LNCAP (cell line): ENCODE measurements around the gene DMAC1.

ENCODE experiments used
- TF ChIP-seq, protein P1 (sequence below): fragments of 450-650 bp; IDR thresholded peaks from 2 replicates; pipeline ENCODE4 v1.5.1; 2017; ENCODE audit warnings: mild to moderate bottlenecking

The DMAC1 gene

DNA sequence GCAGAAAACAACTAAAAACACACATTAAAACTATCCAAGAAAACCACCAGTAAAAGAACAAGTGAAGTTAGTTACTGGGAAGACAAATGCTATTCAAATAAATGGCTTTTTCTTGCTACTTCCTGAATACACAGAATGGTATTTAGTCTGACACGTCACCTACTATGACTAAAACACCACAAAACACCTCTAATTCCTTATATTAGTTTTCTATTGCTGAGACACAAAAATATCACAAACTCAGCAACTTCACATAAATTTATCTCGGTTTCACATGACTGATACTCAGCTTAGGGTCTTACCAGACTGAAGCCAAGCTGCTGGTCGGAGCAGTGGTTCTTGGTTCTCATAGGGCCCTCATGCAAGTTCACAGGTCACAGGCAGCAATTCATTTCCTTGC is 5.4 kb downstream of the DMAC1 start:
- TF ChIP-seq, protein P1, sequence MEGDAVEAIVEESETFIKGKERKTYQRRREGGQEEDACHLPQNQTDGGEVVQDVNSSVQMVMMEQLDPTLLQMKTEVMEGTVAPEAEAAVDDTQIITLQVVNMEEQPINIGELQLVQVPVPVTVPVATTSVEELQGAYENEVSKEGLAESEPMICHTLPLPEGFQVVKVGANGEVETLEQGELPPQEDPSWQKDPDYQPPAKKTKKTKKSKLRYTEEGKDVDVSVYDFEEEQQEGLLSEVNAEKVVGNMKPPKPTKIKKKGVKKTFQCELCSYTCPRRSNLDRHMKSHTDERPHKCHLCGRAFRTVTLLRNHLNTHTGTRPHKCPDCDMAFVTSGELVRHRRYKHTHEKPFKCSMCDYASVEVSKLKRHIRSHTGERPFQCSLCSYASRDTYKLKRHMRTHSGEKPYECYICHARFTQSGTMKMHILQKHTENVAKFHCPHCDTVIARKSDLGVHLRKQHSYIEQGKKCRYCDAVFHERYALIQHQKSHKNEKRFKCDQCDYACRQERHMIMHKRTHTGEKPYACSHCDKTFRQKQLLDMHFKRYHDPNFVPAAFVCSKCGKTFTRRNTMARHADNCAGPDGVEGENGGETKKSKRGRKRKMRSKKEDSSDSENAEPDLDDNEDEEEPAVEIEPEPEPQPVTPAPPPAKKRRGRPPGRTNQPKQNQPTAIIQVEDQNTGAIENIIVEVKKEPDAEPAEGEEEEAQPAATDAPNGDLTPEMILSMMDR = no peak

DNA sequence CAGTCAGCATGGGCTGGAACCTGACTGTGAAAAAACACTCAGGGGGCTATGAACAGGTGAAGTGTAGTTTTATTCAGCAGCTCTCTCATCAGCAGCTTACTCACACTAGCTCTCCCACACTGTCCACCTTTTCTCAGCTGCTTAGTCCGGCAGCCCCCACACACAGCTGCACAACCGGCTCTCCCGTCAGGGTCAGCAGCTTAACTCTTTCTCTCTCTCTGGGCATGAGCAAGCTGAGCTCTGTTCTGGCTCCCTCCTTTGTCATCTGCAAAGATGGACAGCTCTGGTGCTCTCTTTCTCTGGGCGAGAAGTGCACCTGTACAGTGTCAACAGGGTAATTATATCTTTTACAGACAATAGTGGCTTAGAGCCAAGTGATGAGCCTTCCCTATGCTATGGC is 8.2 kb downstream of the DMAC1 start:
- TF ChIP-seq, protein P1 = no peak

DNA sequence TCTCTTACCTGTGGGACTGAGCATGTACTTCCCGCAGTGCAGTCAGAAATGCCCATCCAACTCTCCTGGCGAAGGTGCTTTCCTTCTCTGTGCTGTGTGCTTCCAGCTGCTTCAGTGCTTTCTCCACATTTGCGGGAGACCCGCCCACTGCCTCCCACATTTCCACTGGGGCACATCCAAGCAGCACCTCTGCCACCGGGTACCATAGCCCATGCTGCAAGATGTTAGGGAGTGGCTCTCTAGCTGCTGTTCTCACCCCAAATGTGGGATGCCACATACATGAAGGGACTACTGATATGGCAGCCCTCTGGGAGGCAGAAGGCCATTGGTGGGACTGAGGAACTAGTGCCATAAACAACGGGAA is 8.8 kb downstream of the DMAC1 start:
- TF ChIP-seq, protein P1 = no peak

GRCh38 chr9:7790022-7790818 is 9.4 kb downstream of the DMAC1 start:
- TF ChIP-seq, protein P1 = no peak

- TF ChIP-seq, protein P1 = no peak
Observed at GRCh38 chr9:7788772-7789171, 10.8 kb downstream of the DMAC1 start.

DNA sequence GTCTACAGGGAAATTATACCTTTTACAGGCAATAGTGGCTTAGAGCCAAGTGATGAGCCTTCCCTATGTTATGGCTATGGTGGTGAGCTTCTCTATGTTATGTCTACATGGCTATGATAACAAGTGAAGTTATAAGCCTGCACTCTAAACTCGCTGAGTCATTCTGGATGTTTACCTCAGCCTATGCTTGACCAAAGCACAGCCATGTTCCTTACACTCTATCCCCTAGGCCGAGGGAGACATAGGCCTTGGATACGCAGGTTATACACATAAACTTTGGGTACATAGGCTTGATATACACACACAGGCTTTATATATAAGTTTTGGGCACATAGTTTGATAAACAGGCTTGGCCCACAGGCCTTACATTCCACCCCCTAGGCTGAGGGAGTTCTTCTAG is 13.8 kb downstream of the DMAC1 start:
- TF ChIP-seq, protein P1 = no peak

- TF ChIP-seq, protein P1 = no peak
Observed at GRCh38 chr9:7784472-7784871, 15.1 kb downstream of the DMAC1 start.

GRCh38 chr9:7783635-7784063 is 15.9 kb downstream of the DMAC1 start:
- TF ChIP-seq, protein P1 = no peak
